NT2/D1 (cell line): Measurements from ENCODE around the gene CD48.
"Not testable (repeated sequence)": the region's sequence is repeated elsewhere in the genome, so short reads cannot be mapped to it uniquely, and the experiment has no call there.

Source experiments
- DNase-seq: peaks from one replicate; pipeline ENCODE4 v3.0.0-alpha.2; 2011; ENCODE audit warnings: low read depth, low spot score
- H3K27me3 ChIP-seq: 2 replicates; pipeline ENCODE4 v1.6.0; 2011; ENCODE audit warnings: mild to moderate bottlenecking; ENCODE audit not compliant: insufficient read length, insufficient read depth
- H3K36me3 ChIP-seq: 2 replicates; pipeline ENCODE4 v1.6.1; 2011; ENCODE audit warnings: mild to moderate bottlenecking, low read length, mixed read lengths; ENCODE audit not compliant: insufficient read depth, insufficient read length
- H3K4me1 ChIP-seq: 2 replicates; pipeline ENCODE4 v1.5.1; 2011; ENCODE audit not compliant: insufficient read depth, insufficient read length
- H3K4me3 ChIP-seq: 2 replicates; pipeline ENCODE4 v1.5.1; 2011; ENCODE audit warnings: low read depth; ENCODE audit not compliant: insufficient read length
- H3K9ac ChIP-seq: 2 replicates; pipeline ENCODE4 v1.6.0; 2011; ENCODE audit warnings: low read depth; ENCODE audit not compliant: insufficient read length
- H3K9me3 ChIP-seq: 2 replicates; pipeline ENCODE4 v1.5.1; 2011; ENCODE audit warnings: mild to moderate bottlenecking, low read length; ENCODE audit not compliant: insufficient read depth
- SUZ12 ChIP-seq: IDR thresholded peaks from 2 replicates; pipeline ENCODE4 v1.6.1; 2011; ENCODE audit not compliant: insufficient read length, insufficient read depth; ENCODE audit errors: extremely low read depth
- YY1 ChIP-seq: IDR thresholded peaks from 2 replicates; pipeline ENCODE4 v1.6.1; 2011; ENCODE audit not compliant: insufficient read length, insufficient read depth
- ZNF274 ChIP-seq: IDR thresholded peaks from 2 replicates; pipeline ENCODE4 v1.6.1; 2011; ENCODE audit warnings: mild to moderate bottlenecking, low read depth, low read length

Gene CD48

GRCh38 chr1:160720356-160721085 lies 8.9 kb upstream of the CD48 start:
- no peak for DNase-seq
- Histone ChIP-seq H3K36me3 (no peaks in the 10 kb centered on the region), H3K27me3 (no peaks in the 10 kb centered on the region), H3K4me1 (peaks cover 3% of the 10 kb centered on the region), H3K9ac (no peak overlapping the region), H3K9me3 (peaks cover 18% of the 10 kb centered on the region), H3K4me3 (no peak overlapping the region)
- TF ChIP-seq SUZ12, result no peak
- no peak for TF ChIP-seq ZNF274
- no peak for TF ChIP-seq YY1

- Histone ChIP-seq H3K36me3 (no peaks in the 10 kb centered on the region), H3K4me3 (no peak overlapping the region), H3K27me3 (no peaks in the 10 kb centered on the region), H3K4me1 (no peaks in the 10 kb centered on the region), H3K9ac (no peak overlapping the region), H3K9me3 (peaks cover 18% of the 10 kb centered on the region)
- DNase-seq, result no peak
- TF ChIP-seq ZNF274, result no peak
- TF ChIP-seq YY1, result no peak
- TF ChIP-seq SUZ12, result no peak
Measured at GRCh38 chr1:160718210-160718609, 6.6 kb upstream of the CD48 start.

DNA sequence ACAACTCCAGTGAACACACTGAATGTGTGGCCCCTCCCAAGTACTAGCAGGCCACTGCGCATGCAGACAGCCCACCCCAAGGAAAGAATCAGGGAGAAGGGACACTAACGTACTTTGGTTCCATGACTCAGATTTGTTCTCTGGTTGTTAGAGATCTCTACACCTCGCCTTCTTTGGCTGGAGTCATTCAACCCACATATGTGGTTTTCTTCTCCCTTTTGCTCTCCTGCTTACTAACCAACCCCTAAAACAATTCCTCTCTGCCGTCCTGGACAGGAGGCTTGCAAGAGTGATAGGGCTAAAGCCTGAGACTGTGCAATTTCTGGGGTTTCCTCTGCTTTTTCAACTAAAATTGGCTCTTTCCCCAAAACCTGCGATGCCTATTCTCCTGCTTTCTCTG lies 5.7 kb upstream of the CD48 start:
- Histone ChIP-seq H3K36me3 (no peaks in the 10 kb centered on the region), H3K27me3 (no peaks in the 10 kb centered on the region), H3K4me3 (no peak overlapping the region), H3K9ac (no peak overlapping the region), H3K4me1 (no peaks in the 10 kb centered on the region), H3K9me3 (peaks cover 18% of the 10 kb centered on the region)
- TF ChIP-seq ZNF274, result no peak
- no peak for TF ChIP-seq YY1
- TF ChIP-seq SUZ12, result no peak
- DNase-seq, result no peak

- H3K36me3 ChIP-seq, result no peaks in the 10 kb centered on the region
- no peak overlapping the region for H3K4me3 ChIP-seq
- no peak overlapping the region for H3K9ac ChIP-seq
- no peak for DNase-seq
- H3K27me3 ChIP-seq, result no peaks in the 10 kb centered on the region
- peaks cover 10% of the 10 kb centered on the region for H3K9me3 ChIP-seq
- H3K4me1 ChIP-seq, result no peaks in the 10 kb centered on the region
- TF ChIP-seq SUZ12 (no peak), ZNF274 (no peak), YY1 (no peak)
Measured at GRCh38 chr1:160716013-160716412, 4.4 kb upstream of the CD48 start.

GRCh38 chr1:160714034-160714648 lies 2.5 kb upstream of the CD48 start:
- H3K4me1 ChIP-seq, DNase-seq, H3K36me3 ChIP-seq, H3K27me3 ChIP-seq, H3K9ac ChIP-seq, H3K4me3 ChIP-seq, H3K9me3 ChIP-seq: not testable (repeated sequence)

DNA sequence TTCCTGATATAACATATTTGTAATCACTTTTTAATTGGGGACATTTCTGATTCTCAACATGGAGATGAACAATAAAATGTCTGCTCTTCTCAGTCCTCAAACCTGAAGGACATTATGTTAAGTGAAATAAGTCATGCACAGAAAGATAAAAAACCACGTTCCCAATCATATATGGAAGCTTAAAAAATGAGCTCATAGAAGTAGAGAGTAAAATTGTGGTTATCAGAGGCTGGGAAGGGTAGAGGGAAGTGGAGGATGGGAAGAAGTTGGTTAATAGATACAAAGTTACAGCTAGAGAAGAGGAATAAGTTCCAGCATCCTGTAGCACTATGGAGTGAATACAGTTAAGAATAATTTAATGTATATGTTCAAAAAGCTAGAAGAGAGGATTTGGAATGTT lies 1.5 kb upstream of the CD48 start:
- no peak for TF ChIP-seq YY1
- no peak for TF ChIP-seq ZNF274
- TF ChIP-seq SUZ12, result no peak
- Histone ChIP-seq H3K27me3 (no peaks in the 10 kb centered on the region), H3K9ac (no peak overlapping the region), H3K4me3 (no peak overlapping the region), H3K36me3 (no peaks in the 10 kb centered on the region), H3K9me3 (no peaks in the 10 kb centered on the region), H3K4me1 (no peaks in the 10 kb centered on the region)
- no peak for DNase-seq

- H3K9ac ChIP-seq, H3K27me3 ChIP-seq, H3K4me3 ChIP-seq: not testable (repeated sequence)
Measured at GRCh38 chr1:160712525-160713080, 981 bp upstream of the CD48 start.

More at GRCh38 chr1:160712525-160713080, 981 bp upstream of the CD48 start:
- H3K9me3 ChIP-seq, H3K4me1 ChIP-seq, DNase-seq, H3K36me3 ChIP-seq: not testable (repeated sequence)
